Colonic mucosa (tissue), 4 donors: Measurements from ENCODE around the gene MAB21L1. TPM values are rescaled to one million over a fixed set of nuclear protein-coding genes. Genes with fewer than 3 reads are reported as not detected.
A peak's percentile ranks its signal among the peaks of the same experiment; 100 is the strongest.

Experiments
- DNase-seq: peaks from one replicate; pipeline ENCODE4 v3.0.0-alpha.2; 2020
- H3K27ac ChIP-seq: fragments of 200-600 bp; one replicate; pipeline ENCODE4 v1.8.0; 2021
- H3K27me3 ChIP-seq: fragments of 200-600 bp; one replicate; pipeline ENCODE4 v1.8.0; 2021
- H3K36me3 ChIP-seq: fragments of 200-600 bp; one replicate; pipeline ENCODE4 v1.8.0; 2021
- H3K4me1 ChIP-seq: fragments of 200-600 bp; one replicate; pipeline ENCODE4 v1.8.0; 2021; ENCODE audit warnings: mild to moderate bottlenecking
- H3K4me3 ChIP-seq: fragments of 200-600 bp; one replicate; pipeline ENCODE4 v1.8.0; 2021
- H3K9ac ChIP-seq, 2 donors: one replicate each; pipeline ENCODE4 v1.7.0; 2013; ENCODE audit warnings: control low read depth in 2 of 2, low read depth in 2 of 2, low read length in 2 of 2
- H3K9me3 ChIP-seq: fragments of 200-600 bp; one replicate; pipeline ENCODE4 v1.8.0; 2021
- CTCF ChIP-seq: fragments of 200-600 bp; IDR thresholded peaks from one replicate; pipeline ENCODE4 v1.8.0; 2022; ENCODE audit warnings: antibody characterized with exemption, mild to moderate bottlenecking
- intact Hi-C: fragments of 100-400 bp; cut with DNase I; formaldehyde crosslinking; loops from one replicate; pipeline ENCODE4 v1.14.1; 2022
- total RNA-seq, 2 donors: library from RNA; stranded (reverse); fragmentation: NEBNext Ultra II Directional in 1 of 2; extraction: Animal tissue kit (Norgen Biotek cat#: 25700) in 1 of 2; gene quantifications; one replicate each; pipeline ENCODE4 v1.2.1, GENCODE V29; 2021
- donor health status: healthy.
- donor health status: DM: no; HTN: no; CAD: no.
- donor health status: DM: no; HTN: no; CAD: no.

The MAB21L1 gene
- under 1 TPM in 1 of 2 donors, not detected in 1; 0.37 TPM for total RNA-seq

GRCh38 chr13:35475960-35476943 lies at the start of gene MAB21L1:
Gene MAB21L1 (minus strand): TSS chr13:35476689. CDS start chr13:35476138, 551 bp downstream.
- TF ChIP-seq CTCF: no peak
- no peak within 1 kb of the TSS for H3K27ac ChIP-seq
- intact Hi-C loops: no loop called here
- H3K4me3 ChIP-seq: peak within 1 kb of the TSS; percentile 30
- peak; percentile 25 for DNase-seq
- H3K36me3 ChIP-seq: no peaks in the 10 kb centered on the region
- no peaks in the 10 kb centered on the region for H3K4me1 ChIP-seq
- H3K9ac ChIP-seq: peak within 1 kb of the TSS in 1 of 2 donors; percentile 46
- no peaks in the 10 kb centered on the region for H3K9me3 ChIP-seq
- peaks cover 14% of the 10 kb centered on the region for H3K27me3 ChIP-seq

DNA sequence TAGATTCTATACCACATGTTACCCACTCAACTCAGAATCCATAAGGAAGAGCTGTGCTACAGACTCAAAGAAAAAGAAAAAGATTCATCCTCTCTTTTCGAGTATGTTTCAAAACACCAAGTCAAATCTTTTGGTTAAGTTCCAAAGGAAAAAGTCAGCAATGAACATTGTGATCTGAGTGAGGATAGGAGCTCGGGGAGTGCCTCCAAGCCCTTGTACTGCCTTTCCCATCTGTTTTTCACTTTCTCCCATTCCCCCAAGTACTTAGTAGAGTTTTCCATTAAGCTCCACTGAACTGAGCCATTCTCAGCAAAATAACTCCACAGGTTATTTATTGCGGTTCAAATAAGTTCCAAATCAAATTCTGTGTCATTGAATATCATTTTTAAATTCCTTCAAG lies 47.7 kb upstream of the MAB21L1 start:
- no peak overlapping the region for H3K27ac ChIP-seq
- no peak for TF ChIP-seq CTCF
- H3K36me3 ChIP-seq: no peaks in the 10 kb centered on the region
- H3K9me3 ChIP-seq: no peaks in the 10 kb centered on the region
- intact Hi-C loops: no loop called here
- no peak overlapping the region for H3K9ac ChIP-seq
- no peak overlapping the region for H3K4me3 ChIP-seq
- H3K27me3 ChIP-seq: no peaks in the 10 kb centered on the region
- H3K4me1 ChIP-seq: no peaks in the 10 kb centered on the region
- no peak for DNase-seq

- no peak for TF ChIP-seq CTCF
- Histone ChIP-seq H3K4me1 (no peaks in the 10 kb centered on the region), H3K4me3 (no peak overlapping the region), H3K36me3 (no peaks in the 10 kb centered on the region), H3K9ac (no peak overlapping the region), H3K27ac (no peak overlapping the region), H3K27me3 (no peaks in the 10 kb centered on the region), H3K9me3 (no peaks in the 10 kb centered on the region)
- DNase-seq: no peak
- intact Hi-C loops: no loop called here
Measured at GRCh38 chr13:35518337-35518946, 42.0 kb upstream of the MAB21L1 start.

DNA sequence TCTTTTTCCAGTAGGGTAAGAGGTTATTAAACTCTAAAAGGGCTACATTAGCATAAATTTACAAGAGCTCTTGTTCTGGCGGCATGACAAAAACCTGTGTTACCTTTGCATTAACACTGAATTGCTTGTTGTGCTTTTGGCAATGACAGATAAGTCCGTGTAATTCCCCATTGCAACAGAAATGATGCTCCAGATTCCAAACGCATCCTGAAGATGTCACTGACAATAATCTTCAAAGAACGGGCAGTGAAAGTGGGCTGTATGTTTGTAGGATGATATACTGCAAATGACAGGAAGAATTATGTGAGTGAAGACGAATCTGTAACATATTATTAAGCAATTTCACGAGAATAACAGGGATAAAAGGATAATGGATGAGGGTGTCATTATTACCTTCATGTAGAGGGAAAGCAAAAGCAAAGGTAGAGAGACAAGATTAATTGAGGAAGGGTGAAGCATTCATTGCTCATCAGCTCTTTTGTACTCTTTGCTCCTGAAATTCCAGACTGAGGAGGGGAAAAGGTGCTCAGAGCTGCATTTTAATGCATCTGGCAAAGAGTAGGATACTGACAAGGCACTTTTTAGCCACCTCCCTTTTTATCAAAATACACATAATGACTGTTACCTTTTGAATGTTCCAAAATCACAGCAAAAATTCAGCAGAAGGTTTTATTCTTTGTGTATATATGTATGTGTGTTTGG lies 38.5 kb upstream of the MAB21L1 start:
- Histone ChIP-seq H3K4me1 (no peaks in the 10 kb centered on the region), H3K9me3 (no peaks in the 10 kb centered on the region), H3K27me3 (no peaks in the 10 kb centered on the region), H3K4me3 (no peak overlapping the region), H3K36me3 (no peaks in the 10 kb centered on the region), H3K27ac (no peak overlapping the region), H3K9ac (no peak overlapping the region)
- no peak for TF ChIP-seq CTCF
- intact Hi-C loops: no loop called here
- no peak for DNase-seq

DNA sequence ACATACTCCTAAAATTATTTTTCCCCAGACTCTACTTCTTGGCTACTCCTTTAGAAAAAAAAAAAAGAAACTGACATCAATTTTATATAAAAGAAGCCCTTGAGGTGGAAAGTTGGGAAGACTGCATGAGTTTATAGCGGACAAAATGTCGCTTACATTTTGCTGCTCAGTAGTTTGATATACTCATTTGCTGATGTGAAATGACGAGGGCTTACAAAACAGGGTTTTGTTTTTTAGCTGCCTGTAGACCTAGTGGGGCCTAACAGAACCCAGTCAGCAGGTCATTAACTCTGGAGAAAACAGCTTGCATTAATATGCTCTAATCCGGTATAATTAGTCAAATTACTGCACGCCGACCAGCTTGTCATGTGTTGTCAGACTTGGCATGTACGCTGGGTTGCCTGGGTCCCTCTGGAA lies 37.6 kb upstream of the MAB21L1 start:
- H3K9ac ChIP-seq: no peak overlapping the region
- H3K36me3 ChIP-seq: no peaks in the 10 kb centered on the region
- intact Hi-C loops: no loop called here
- H3K9me3 ChIP-seq: no peaks in the 10 kb centered on the region
- no peak for DNase-seq
- no peaks in the 10 kb centered on the region for H3K27me3 ChIP-seq
- H3K4me3 ChIP-seq: no peak overlapping the region
- H3K4me1 ChIP-seq: no peaks in the 10 kb centered on the region
- TF ChIP-seq CTCF: no peak
- H3K27ac ChIP-seq: no peak overlapping the region
